RKO (cell line): ENCODE data around the gene TIMM44.
"Not testable (repeated sequence)": the region's sequence is repeated elsewhere in the genome, so short reads cannot be mapped to it uniquely, and the experiment has no call there.

Source experiments
- DNase-seq: peaks from one replicate; pipeline ENCODE4 v3.0.0-alpha.2; 2016; ENCODE audit warnings: low spot score

Gene TIMM44

DNA sequence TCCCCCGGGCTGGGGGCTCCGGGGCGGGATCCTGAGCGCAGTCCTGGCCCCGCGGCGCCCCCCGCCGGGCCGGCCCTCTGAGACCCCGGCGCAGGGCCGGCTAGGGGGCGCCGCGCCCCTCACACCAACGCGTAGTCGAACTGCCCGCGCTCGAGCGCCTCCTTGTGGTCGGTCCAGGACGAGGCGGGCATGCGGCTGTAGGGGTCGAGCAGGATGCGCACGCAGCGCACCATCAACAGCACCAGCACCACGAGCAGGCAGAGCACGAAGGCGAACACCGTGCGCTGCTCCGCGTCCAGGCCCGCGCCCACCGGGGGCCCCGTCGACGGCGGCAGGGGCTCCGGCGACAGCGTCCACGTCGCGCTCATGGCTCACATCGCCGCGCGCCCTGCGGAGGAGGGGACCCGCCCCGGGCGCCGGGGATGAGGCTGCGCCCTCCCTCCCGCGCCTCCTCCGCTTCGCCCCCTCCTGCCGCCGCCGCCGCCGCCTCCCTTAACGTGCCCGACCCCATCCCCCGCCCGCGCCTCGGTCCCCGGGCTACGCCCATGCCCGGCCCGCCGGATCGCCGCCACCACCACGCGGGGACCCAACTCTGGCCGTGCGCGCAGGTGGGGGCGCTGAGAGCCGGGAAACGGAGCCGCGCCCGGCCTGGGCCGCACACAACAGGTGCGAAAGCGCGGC lies 18.2 kb downstream of the TIMM44 start:
- peak; percentile 81 for DNase-seq

DNA sequence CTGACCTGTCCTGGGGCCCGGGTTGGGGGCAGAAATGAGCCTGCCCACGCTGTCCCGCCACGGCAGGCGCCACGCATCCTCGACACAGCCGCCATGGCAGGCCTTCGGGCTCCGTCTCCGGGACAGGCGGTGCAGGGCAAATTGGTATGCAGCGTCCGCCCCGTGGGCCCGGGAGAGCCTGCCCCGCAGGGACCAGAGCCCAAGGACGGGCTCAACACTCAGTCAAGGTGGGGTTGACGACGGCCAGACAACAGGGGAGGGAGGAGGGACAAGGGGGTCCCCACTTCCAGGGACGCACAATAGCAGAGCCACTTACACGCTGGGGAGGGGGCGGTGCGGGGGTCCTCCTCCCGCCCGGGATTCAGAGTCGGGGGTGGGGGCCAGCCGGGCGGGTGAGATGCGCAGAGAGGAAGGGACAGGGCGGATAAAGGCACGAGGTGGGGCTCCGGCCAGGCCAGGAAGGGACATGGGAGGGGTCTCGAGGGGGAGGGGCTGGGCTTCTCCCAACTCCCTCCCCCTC lies 18.8 kb downstream of the TIMM44 start:
- no peak for DNase-seq

DNA sequence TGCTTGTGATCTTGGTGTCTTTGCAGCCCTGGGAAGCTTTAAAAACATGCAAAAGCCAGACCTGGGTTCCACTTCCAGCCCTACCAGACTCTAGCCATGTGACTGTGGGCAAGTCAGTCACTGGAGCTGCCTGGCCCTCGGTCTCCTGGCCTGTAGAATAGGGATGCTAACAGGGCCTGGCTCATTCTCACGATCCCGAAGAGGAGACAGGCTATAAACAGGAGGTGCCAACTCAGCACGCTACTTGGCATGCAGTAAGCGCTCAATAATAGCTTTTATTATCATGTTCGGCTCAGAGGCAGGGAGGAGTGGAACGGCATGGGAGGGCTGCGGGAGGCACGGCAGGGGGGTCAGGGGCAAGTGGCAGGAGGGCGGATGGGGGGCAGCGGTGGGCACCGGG lies 19.2 kb downstream of the TIMM44 start:
- DNase-seq: no peak

DNA sequence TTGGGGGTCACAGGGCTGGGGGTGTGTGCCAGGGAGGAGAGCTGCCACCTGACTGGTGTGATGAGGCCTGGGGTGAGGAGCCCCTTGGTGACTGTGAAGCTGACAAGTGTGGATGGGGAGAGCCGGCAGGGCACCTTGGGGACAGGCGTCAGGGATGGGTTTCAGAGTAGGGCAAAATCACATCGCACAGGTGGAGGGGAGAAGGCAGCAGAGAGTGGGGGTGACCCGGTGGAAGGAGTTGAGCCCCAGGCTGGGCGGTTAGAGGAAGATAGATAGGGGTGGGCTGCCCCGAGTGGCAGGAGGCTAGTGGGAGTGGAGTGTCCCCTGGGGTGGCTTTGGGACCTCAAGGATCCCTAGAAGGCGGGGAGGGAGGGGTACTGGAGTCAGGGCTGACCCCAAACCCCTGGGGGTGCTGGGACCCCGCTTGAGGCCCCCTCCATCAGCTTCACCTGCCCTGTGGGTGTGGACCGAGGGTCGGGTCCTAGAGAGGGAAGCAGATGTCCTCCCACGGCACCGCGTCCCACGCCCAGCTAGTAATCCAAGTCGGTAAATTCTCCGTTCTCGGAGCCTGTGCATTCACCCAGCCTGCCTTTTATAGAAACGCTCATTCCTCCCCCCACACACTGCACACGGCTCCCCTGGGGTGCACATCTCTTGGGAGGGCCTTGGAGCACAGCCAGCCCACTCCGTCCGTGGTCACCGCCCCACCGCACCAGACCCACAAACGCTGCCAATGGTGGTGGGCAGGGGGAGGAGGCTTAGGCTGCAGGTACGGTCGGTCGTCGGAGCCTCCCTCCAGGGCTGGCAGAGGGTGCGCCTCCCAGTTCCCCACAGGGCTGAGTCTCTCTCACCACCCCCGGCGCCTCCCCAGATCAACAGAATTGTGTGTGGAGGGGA lies 19.9 kb downstream of the TIMM44 start:
- no peak for DNase-seq

DNA sequence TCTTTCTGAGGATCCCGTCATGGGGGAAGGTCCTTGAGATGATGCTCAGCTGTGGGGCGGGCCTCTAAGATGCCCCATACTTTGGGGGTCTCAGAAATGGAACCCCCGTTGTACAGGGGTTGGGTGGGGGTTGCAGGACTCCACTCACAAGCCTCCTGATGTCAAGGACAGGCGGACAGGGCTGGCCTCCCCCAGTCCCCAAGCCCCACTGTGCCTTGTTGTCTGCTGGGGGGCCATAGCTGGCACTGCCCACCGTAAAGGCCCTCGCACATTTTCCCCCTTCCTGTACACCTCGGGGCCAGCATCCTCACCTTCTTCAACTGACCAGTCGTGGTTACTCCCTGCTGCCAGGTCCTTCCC lies 20.6 kb downstream of the TIMM44 start:
- DNase-seq: no peak

DNA sequence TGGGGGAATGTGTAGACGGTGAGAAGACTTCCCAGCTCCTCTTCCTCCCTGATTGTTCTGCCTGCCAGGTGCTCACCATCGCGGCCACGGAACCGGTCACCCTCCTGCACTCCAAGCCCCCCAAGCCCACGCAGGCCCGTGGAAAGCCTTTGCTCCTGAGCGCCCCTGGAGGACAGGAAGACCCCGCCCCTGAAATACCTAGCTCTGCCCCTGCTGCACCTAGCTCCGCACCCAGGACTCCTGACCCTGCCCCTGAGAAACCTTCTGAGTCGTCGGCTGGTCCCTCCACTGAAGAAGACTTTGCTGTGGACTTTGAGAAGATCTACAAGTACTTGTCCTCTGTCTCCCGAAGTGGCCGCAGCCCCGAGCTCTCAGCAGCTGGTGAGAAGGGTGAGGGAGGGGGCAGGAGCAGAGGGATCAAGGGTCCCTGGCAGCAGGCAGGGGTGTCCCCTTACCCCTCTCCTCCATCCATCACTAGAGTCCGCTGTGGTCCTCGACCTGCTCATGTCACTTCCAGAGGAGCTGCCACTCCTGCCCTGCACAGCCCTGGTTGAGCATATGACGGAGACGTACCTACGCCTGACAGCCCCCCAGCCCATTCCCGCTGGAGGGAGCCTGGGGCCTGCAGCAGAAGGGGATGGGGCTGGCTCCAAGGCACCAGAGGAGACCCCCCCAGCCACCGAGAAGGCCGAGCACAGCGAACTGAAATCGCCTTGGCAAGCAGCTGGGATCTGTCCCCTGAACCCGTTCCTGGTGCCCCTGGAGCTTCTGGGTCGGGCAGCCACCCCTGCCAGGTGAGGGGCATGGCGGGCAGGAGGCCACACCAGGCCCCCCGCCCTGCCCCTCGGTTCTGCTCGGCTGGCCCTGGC lies 21.3 kb downstream of the TIMM44 start:
- no peak for DNase-seq

DNA sequence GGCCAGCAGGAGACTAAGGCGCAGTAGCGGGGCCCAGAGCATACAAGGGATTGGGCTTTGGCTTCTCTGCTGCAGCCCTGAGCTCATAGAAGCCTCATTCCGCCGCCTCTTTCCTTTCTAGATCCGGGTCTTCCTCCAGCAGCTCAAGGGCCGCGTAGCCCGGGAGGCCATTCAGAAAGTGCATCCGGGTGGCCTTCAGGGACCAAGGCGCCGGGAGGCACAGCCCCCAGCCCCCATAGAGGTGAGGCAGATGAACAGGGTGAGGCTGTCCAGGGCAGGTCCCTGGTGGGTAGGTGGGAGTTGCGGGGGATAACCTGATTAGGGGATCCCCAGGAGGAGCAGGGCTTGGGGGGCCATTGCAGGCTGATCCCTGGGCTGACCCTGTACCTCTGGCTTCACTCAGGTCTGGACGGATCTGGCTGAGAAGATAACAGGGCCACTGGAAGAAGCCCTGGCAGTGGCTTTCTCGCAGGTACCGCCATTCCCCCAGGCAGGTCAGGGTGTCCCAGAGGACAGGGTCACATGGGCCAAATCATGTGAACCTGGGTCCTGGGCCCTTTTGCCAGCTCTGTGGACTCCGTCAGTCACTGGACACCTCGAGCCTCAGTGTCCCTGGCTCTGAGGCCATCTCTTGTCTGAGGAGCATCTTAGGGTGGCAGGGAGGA lies 22.0 kb downstream of the TIMM44 start:
- no peak for DNase-seq

DNA sequence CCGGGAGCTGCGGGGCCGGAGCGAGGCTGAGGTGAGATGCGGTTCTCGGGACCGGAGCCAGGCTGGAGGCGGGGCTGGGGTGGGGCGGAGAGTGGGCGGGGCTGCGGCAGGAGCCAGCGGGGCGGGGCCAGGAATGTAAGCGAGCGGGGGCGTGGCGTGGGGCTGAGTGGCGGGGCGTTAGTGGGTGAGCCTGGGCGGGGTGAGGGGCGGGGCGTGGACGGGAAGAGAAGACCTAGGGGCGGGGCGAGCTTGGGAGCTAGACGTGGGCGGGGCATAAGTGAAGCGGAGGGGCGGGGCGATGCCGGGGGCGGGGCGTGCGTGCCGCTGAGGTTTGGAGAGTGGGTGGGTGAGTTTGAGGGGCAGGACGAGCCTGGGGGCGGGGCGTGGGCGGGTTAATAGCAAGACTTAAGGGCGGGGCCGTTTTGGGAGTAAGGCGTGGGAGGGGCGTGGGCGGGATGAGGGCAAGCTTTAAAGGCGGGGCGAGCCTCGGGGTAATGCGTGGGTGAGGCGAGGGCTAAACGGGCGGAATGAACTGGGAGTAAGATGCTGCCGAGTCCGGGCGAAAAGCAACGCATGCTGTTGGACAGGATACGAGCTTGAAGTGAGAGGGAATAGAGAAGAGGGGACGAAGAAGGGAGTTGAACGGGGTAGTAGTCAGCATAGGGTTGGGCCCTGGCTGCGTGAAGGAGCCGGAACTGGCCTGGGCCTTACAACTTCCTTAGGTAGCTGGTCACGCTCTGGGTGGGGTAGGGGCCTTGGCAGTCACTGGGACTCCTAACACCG lies 22.8 kb downstream of the TIMM44 start:
- peak; percentile 95 for DNase-seq

DNA sequence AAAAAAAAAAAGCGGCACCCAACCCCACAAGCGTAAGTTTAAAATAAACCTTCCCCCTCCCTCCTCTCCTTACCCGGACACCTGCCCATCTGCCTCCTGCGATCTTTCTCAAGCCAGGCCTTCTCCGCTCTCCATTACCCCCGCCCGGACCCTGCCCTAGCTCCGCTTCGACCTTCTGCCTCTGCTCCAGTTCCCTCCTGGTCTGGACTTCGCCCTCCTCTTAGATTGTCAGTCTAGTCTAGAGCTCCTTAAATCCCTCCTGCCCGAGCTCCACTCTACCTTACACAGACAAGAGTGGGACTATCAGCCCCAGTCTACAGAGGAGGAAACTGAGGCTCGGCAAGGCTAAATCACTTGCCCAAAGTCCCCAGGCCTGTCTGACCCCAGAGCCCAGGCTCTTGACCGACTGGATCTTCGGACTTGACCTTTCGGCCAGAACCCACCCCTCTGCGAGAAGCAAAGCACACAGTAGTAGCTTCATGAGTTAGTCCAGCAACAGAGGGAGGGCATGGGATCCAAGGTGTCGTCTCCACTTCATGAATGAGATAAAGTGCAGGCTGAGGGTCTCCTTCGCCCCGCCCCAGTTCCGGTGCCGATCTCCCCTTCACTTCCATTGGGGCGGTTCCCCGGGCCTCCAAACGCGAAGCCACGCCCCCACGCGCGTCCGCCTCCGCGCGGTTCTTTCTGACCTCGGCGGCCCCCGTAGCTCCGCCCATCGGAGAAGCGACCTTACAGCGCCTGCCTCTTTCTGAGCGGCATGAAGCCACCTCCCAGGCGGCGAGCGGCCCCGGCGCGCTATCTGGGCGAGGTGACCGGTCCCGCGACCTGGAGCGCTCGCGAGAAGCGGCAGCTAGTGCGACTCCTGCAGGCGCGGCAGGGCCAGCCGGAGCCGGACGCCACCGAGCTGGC lies 23.6 kb downstream of the TIMM44 start, which contains the start of gene SNAPC2:
SNAPC2 (plus strand) TSS at position 729 of the 909 bp plus-strand sequence; CDS start at position 758, 29 bp downstream.
- DNase-seq: peak; percentile 93

DNA sequence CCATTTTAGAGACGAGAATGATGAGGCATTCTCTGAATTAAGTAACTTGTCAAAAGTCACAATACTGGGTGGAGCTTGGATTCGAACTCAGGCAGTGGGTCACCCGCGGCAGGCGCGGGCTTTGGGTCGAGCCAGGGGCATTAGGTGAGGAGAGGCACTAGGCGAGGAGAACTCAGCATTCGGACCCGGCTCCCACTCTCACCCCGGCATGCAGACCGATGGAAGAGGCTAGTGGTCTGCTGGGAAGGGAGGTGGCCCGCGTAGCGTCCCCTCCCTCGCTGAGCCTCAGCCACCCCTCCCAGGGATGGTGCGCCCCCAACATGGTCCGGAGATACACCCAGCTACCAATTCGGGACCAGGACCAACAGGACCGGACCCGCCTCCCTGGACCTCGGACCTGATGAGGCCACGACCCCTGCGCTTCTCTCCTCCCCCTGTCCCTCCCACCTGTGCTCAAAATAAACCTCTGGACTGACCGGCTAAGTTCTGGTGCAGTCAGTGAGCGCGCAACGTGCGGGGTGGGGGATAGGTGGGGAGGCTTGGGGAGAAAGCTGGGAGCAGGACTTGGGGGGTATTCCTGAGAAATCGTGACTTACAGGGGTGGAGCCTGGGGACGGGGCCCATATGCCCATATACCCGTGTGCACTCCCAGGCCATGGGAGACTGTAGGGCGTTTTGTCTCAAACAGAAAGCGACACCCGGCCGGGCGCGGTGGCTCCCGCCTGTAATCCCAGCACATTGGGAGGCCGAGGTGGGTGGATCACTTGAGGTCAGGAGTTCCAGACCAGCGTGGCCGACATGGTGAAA lies 24.6 kb downstream of the TIMM44 start:
- DNase-seq: no peak

DNA sequence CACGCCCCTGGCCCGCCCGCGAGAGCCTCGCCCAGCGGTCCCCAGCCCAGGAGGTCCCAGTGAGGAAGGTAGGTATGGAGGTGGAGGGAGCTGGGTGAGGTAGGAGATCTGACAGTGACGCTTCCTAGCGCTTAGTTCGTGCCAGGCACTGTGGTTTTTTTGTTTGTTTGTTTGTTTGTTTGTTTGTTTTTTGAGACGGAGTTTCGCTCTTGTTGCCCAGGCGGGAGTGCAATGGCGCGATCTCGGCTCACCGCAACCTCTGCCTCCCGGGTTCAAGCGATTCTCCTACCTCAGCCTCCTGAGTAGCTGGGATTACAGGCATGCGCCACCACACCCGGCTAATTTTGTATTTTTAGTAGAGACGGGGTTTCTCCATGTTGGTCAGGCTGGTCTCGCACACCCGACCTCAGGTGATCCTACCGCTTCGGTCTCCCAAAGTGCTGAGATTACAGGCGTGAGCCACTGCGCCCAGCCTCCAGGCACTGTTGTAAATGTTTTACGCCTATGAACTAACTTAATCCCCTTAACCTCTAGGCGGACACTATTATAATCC lies 25.3 kb downstream of the TIMM44 start:
- not testable (repeated sequence) for DNase-seq

DNA sequence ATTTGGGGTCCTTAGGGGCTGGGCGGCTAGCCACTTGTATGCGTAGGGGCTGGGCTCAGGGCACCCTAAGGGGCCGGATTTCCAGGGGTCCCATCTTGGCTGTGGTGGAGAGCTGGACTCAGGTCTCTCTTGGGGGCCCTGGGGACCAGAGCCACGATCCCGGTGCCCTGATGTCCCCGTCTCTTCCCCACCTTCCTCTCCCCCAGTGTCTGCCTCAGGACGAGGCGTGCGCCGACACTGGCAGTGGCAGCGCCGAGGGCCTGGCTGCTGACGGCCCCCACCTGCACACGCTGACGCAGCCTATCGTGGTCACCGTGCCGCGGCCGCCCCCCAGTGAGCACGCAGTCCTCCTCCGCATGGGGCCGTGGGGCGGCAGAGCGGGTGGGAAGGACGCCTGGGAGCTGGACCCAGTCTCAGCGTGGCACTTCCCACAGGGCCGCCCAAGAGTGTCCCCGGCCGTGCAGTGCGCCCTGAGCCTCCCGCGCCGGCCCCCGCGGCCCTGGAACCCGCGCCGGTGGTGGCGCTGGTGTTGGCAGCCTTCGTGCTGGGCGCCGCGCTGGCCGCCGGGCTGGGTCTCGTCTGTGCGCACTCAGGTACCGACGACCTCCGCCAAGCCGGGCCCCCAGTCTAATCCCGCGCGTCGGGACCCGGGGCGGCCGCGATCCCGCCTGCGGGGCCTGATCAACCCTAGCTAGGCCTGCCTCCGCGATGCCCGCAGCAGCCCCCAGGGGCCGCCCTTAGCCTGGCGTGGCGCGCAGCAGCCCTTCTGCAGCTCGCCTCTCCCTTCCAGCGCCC lies 26.0 kb downstream of the TIMM44 start:
- DNase-seq: no peak

DNA sequence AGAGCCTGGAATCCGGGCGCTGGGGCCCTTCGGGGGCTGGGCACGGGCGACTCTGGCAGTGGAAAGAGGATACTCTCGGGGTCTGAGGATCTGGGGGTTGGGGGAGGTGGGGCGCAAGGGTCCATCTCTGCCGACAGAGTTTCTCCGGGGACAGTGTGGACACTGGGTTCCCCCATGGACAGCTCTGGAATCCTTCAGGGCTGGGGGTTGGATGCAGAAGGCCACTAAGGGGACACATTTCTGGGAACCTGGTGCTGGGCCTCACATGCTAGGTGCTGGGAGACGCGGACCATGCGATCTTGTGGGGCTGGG lies 26.6 kb downstream of the TIMM44 start:
- DNase-seq: no peak

DNA sequence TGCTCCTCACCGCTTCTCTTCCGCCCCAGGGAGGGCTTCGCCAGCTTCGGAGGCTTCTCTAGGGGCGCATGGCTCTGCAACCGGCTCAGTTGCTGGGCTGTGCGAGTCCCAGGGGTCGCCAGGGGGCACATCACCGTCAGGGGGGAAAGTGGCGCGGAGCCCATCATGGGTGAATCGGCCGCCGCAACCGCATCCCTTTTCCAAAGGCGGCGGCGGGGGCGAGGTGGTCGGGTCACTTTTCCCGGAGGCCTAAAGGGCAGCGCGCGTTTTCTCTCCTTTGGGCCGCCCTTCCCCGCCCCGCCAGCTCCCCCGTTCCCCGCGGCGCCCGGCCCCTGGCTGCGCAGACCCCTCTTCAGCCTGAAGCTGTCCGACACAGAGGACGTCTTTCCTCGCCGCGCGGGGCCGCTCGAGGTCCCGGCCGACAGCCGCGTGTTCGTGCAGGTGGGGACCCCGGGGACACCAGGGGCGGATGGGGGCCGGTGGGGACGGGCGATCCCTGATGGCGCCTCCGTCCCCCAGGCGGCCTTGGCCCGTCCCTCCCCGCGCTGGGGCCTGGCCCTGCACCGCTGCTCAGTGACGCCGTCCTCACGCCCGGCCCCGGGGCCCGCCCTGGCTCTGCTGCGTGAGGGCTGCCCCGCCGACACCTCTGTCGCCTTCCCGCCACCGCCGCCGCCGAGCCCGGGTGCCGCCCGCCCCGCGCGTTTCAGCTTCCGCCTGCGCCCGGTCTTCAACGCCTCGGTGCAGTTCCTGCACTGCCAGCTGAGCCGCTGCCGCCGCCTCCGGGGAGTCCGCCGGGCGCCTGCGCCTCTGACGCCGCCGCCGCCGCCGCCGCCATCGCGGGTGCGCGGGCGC lies 27.1 kb downstream of the TIMM44 start:
- no peak for DNase-seq

DNA sequence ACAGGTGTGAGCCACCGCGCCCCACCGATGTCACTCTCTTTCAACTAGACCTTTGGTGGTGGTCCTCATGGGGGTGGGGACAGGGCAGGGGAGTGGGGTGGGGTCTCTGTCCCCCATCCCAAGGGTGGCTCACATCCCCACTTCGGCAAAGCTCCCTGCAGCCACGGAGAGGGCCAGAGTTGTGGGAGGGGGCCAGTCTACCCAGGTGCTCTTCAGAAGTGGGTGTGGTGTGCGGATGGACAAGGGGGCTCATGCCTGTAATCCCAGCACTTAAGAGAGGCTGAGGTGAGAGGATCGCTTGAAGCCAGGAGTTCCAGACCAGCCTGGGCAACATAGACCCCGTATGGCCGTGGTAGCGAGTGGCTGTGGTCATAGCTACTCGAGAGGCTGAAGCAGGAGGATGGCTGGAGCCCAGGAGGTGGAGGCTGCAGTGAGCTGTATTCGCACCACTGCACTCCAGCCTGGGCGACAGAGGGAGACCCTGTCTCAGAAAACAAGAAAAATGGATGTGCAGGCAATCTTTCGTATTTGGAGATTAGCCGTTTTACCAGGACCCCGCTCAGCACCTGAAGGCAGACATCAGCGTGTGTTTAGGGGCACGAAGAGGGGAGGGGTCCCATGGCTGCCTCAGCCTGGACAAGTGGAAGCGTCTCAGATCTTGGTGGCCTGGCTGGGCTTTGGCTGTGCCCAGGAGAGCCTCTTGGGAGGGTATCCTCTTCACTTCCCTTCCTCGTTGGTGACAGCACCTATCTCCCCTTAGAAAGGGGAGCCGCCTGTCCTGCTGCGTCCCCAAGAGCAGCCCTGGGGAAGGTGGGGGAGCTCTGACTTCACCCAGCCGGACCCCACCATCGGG lies 28.0 kb downstream of the TIMM44 start:
- no peak for DNase-seq

DNA sequence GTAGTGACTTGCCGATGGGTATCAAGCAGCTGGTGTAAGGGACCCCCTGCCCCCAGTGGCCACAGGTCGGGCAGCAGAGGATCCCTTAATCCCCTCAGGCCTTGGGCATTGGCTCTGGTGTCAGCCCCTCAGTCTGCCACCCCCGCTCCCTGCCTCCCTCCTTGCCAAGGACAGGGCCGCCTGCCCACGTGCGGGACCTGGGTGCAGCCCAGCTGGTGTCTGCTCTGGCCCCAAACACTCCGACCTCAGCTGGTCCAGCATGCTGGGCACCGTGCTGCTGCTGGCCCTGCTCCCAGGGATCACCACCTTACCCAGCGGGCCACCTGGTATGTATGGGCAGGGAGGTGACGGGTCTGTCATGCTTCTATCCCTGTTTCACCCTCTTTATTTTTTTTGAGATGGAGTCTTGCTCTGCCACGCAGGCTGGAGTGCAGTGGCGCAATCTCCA lies 28.8 kb downstream of the TIMM44 start, which contains the start of gene TGFBR3L:
TGFBR3L (plus strand) TSS at position 233 of the 448 bp plus-strand sequence.
- DNase-seq: no peak
